Liver (tissue), 9 donors: ENCODE measurements around the gene PNMA6E. TPM values are rescaled to one million over a fixed set of nuclear protein-coding genes. Genes with fewer than 3 reads are reported as not detected.
"Not testable (repeated sequence)": the region's sequence is repeated elsewhere in the genome, so short reads cannot be mapped to it uniquely, and the experiment has no call there.

Experiments
- DNase-seq: peaks from one replicate; pipeline ENCODE4 v3.0.0-alpha.2; 2017; ENCODE audit warnings: low spot score
- H3K27ac ChIP-seq, 2 donors: one replicate each; pipeline ENCODE4 v1.7.0; 2013; ENCODE audit warnings: inconsistent platforms in 2 of 2, low read length in 2 of 2, control low read depth in 1 of 2, low read depth in 1 of 2, mild to moderate bottlenecking in 1 of 2
- H3K27me3 ChIP-seq, 4 donors: one replicate each; pipeline versions ENCODE4 v1.6.1 to v1.7.0; 2013; ENCODE audit warnings: low read length in 3 of 4, inconsistent platforms in 1 of 4, mild to moderate bottlenecking in 1 of 4, moderate library complexity in 1 of 4; ENCODE audit not compliant: control insufficient read depth in 4 of 4, insufficient read depth in 4 of 4
- H3K36me3 ChIP-seq, 4 donors: one replicate each; pipeline versions ENCODE4 v1.6.1 to v1.7.0; 2013; ENCODE audit warnings: low read length in 3 of 4, mild to moderate bottlenecking in 3 of 4, low read depth in 1 of 4, moderate library complexity in 1 of 4; ENCODE audit not compliant: control insufficient read depth in 4 of 4, insufficient read depth in 3 of 4
- H3K4me1 ChIP-seq, 4 donors: one replicate each; pipeline versions ENCODE4 v1.6.1 to v1.7.0; 2013; ENCODE audit warnings: low read length in 3 of 4, mild to moderate bottlenecking in 3 of 4, moderate library complexity in 1 of 4; ENCODE audit not compliant: control insufficient read depth in 4 of 4, insufficient read depth in 4 of 4
- H3K4me3 ChIP-seq, 3 donors: one replicate each; pipeline versions ENCODE4 v1.6.1 to v1.7.0; 2013; ENCODE audit warnings: low read length in 3 of 3, control low read depth in 1 of 3, low read depth in 1 of 3, mild to moderate bottlenecking in 1 of 3
- H3K9ac ChIP-seq, 2 donors: one replicate each; pipeline ENCODE4 v1.7.0; 2013; ENCODE audit warnings: low read length in 2 of 2, mild to moderate bottlenecking in 2 of 2, moderate library complexity in 2 of 2, control low read depth in 1 of 2, low read depth in 1 of 2
- H3K9me3 ChIP-seq, 4 donors: one replicate each; pipeline versions ENCODE4 v1.6.1 to v1.7.0; 2013; ENCODE audit warnings: low read length in 3 of 4; ENCODE audit not compliant: control insufficient read depth in 4 of 4
- EGR1 ChIP-seq, 2 donors: IDR thresholded peaks; 2 replicates each; pipeline ENCODE4 v1.6.1; 2016 to 2018; ENCODE audit warnings: antibody characterized with exemption in 2 of 2, low read depth in 2 of 2
- FOXA1 ChIP-seq: IDR thresholded peaks from 2 replicates; pipeline ENCODE4 v1.6.1; 2016; ENCODE audit warnings: antibody characterized with exemption
- FOXA2 ChIP-seq: IDR thresholded peaks from 2 replicates; pipeline ENCODE4 v1.6.1; 2016; ENCODE audit warnings: antibody characterized with exemption
- GABPA ChIP-seq, 2 donors: IDR thresholded peaks in 1 of 2; conservative IDR thresholded peaks in 1 of 2; 2 replicates each; pipeline ENCODE4 v1.6.1; 2016; ENCODE audit warnings: antibody characterized with exemption in 2 of 2, mild to moderate bottlenecking in 1 of 2, moderate library complexity in 1 of 2
- HNF4A ChIP-seq, 2 donors: conservative IDR thresholded peaks; 2 replicates each; pipeline ENCODE4 v1.6.1; 2016; ENCODE audit warnings: antibody characterized with exemption in 2 of 2, mild to moderate bottlenecking in 2 of 2
- HNF4G ChIP-seq: IDR thresholded peaks from 2 replicates; pipeline ENCODE4 v1.6.1; 2016; ENCODE audit warnings: antibody characterized with exemption
- JUND ChIP-seq, 2 donors: IDR thresholded peaks; 2 replicates each; pipeline ENCODE4 v1.6.1; 2016; ENCODE audit warnings: antibody characterized with exemption in 2 of 2
- MAX ChIP-seq: IDR thresholded peaks from 2 replicates; pipeline ENCODE4 v1.6.1; 2016; ENCODE audit warnings: antibody characterized with exemption
- NR2F2 ChIP-seq: IDR thresholded peaks from 2 replicates; pipeline ENCODE4 v1.6.1; 2016; ENCODE audit warnings: antibody characterized with exemption
- RAD21 ChIP-seq, 2 donors: IDR thresholded peaks; 2 replicates each; pipeline ENCODE4 v1.6.1; 2016; ENCODE audit warnings: antibody characterized with exemption in 2 of 2, mild to moderate bottlenecking in 2 of 2
- REST ChIP-seq: IDR thresholded peaks from 2 replicates; pipeline ENCODE4 v1.6.1; 2016; ENCODE audit warnings: antibody characterized with exemption, mild to moderate bottlenecking
- SP1 ChIP-seq: IDR thresholded peaks from 2 replicates; pipeline ENCODE4 v1.6.1; 2018; ENCODE audit warnings: antibody characterized with exemption, mild to moderate bottlenecking
- TAF1 ChIP-seq: conservative IDR thresholded peaks from 2 replicates; pipeline ENCODE4 v1.6.1; 2016; ENCODE audit warnings: antibody characterized with exemption, mild to moderate bottlenecking
- YY1 ChIP-seq: IDR thresholded peaks from 2 replicates; pipeline ENCODE4 v1.6.1; 2016; ENCODE audit warnings: antibody characterized with exemption, mild to moderate bottlenecking
- ZBTB33 ChIP-seq: IDR thresholded peaks from 2 replicates; pipeline ENCODE4 v1.6.1; 2016; ENCODE audit warnings: antibody characterized with exemption
- WGBS: extraction: QIAGEN DNeasy Blood & Tissue Kit; methylation state at CpG from one replicate; pipeline ENCODE4 v1.1.7; 2013; 5-methylcytosine and 5-hydroxymethylcytosine counted together
- polyA plus RNA-seq, 2 donors: library from polyadenylated mRNA; stranded (reverse) in 1 of 2; unstranded in 1 of 2; fragments of 200-250 nt in 1 of 2; fragments of >200 nt in 1 of 2; fragmentation: Nextera tagmentation in 1 of 2; extraction: Ambion mirVana in 1 of 2; gene quantifications; one replicate each; pipeline versions ENCODE4 v1.2.1 to v1.2.3, GENCODE V29; 2013 to 2015
- total RNA-seq, 2 donors: library from RNA; depleted of rRNA; stranded (reverse); fragments of >200 nt; gene quantifications; one replicate each; pipeline ENCODE4 v1.2.3, GENCODE V29; 2014
- TF ChIP-seq, protein P1 (sequence below): IDR thresholded peaks from 2 replicates; pipeline ENCODE4 v1.6.1; 2016; ENCODE audit warnings: antibody characterized with exemption
- TF ChIP-seq, protein P2 (sequence below): fragments of 150-350 bp; IDR thresholded peaks from 2 replicates; pipeline ENCODE4 v1.5.1; 2017; ENCODE audit warnings: improper control_type of control experiment, low read depth, low read length; ENCODE audit not compliant: missing input control
- donor health status: healthy.
- donor health status: healthy.
- donor health status: healthy.
- donor health status: healthy.
- donor health status: healthy.

Gene PNMA6E
- total and polyA plus RNA-seq, 4 donors: not detected

DNA sequence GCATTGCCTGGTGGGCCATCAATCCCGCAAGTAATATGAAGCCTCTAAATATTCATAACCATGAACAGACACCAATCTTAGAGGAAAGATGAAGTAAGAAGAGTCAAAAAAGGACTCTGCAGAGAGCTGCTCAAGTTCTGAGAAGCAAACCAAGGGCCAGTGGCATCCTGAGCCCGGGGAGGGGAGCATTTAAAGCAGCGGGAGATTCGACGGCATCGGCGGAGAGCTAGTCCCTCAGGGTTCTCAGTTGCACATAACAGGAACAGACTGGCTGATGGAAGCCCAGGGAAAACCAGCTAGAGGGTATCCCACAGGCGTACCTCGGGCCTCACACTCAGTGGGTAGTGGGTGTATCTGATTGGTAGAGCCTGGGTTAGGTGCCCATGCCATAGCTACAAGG is 4.9 kb upstream of the PNMA6E start:
- no peak for DNase-seq
- Histone ChIP-seq H3K27ac (no peak overlapping the region), H3K4me1 (peaks cover 0 to 10% (median 6%) of the 10 kb centered on the region in 4 donors), H3K36me3 (no peaks in the 10 kb centered on the region), H3K4me3 (no peak overlapping the region), H3K9ac (no peak overlapping the region), H3K27me3 (no peaks in the 10 kb centered on the region), H3K9me3 (peaks cover 0 to 2% (median 0%) of the 10 kb centered on the region in 4 donors)
- no peak for TF ChIP-seq MAX
- TF ChIP-seq HNF4A (conservative IDR thresholded peaks at IDR 0.05): no peak
- TF ChIP-seq, protein P1, sequence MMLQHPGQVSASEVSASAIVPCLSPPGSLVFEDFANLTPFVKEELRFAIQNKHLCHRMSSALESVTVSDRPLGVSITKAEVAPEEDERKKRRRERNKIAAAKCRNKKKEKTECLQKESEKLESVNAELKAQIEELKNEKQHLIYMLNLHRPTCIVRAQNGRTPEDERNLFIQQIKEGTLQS: no peak
- no peak for TF ChIP-seq HNF4G
- TF ChIP-seq RAD21 (IDR thresholded peaks at IDR 0.05): no peak
- TF ChIP-seq GABPA (IDR thresholded peaks at IDR 0.05 in 1 of 2, conservative IDR thresholded peaks at IDR 0.05 in 1 of 2): no peak
- TF ChIP-seq TAF1: no peak
- no peak for TF ChIP-seq SP1
- no peak for TF ChIP-seq REST
- no peak for TF ChIP-seq JUND (IDR thresholded peaks at IDR 0.05)
- TF ChIP-seq YY1: no peak
- no peak for TF ChIP-seq EGR1 (IDR thresholded peaks at IDR 0.05; ENCODE audit: low read depth in 2 of 2)
- no peak for TF ChIP-seq ZBTB33
- 95% methylated on average over 9 of the region's 9 CpGs for WGBS

DNA sequence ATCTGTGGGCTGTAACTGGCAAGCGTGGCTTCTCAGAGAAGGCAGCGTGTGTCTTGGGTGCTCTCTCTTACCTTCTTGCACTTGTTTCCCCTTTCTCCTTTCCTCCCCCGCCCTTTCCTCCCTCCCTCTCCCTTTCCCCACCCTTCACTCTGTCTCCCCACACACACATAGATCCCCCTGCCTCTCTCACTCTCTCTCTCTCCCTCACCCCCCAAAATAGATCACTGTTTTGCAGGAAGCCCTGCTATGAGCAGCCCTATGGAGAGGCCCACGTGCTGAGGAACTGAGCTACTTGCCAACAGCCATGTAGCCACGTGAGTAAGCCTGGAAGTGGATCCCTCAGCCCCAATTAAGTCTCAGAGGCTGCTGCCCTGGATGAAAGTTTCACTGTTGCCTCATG is 4.3 kb upstream of the PNMA6E start:
- H3K4me3 ChIP-seq: no peak overlapping the region
- no peak for DNase-seq
- H3K27ac ChIP-seq: no peak overlapping the region
- H3K4me1 ChIP-seq: peaks cover 0 to 5% (median 1%) of the 10 kb centered on the region in 4 donors
- H3K27me3 ChIP-seq: no peaks in the 10 kb centered on the region
- TF ChIP-seq SP1: no peak
- TF ChIP-seq NR2F2: no peak
- TF ChIP-seq, protein P2, sequence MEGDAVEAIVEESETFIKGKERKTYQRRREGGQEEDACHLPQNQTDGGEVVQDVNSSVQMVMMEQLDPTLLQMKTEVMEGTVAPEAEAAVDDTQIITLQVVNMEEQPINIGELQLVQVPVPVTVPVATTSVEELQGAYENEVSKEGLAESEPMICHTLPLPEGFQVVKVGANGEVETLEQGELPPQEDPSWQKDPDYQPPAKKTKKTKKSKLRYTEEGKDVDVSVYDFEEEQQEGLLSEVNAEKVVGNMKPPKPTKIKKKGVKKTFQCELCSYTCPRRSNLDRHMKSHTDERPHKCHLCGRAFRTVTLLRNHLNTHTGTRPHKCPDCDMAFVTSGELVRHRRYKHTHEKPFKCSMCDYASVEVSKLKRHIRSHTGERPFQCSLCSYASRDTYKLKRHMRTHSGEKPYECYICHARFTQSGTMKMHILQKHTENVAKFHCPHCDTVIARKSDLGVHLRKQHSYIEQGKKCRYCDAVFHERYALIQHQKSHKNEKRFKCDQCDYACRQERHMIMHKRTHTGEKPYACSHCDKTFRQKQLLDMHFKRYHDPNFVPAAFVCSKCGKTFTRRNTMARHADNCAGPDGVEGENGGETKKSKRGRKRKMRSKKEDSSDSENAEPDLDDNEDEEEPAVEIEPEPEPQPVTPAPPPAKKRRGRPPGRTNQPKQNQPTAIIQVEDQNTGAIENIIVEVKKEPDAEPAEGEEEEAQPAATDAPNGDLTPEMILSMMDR: no peak
- TF ChIP-seq RAD21 (IDR thresholded peaks at IDR 0.05): no peak
- TF ChIP-seq FOXA1: no peak
- TF ChIP-seq, protein P1: no peak
- TF ChIP-seq GABPA (IDR thresholded peaks at IDR 0.05 in 1 of 2, conservative IDR thresholded peaks at IDR 0.05 in 1 of 2): no peak
- TF ChIP-seq FOXA2: no peak
- H3K36me3 ChIP-seq: no peaks in the 10 kb centered on the region
- WGBS: 65% methylated on average over 5 of the region's 5 CpGs
- H3K9me3 ChIP-seq: peaks cover 0 to 2% (median 0%) of the 10 kb centered on the region in 4 donors
- H3K9ac ChIP-seq: no peak overlapping the region

- not testable (repeated sequence) for H3K27ac ChIP-seq, DNase-seq
These were observed 3.2 kb upstream of the PNMA6E start for GRCh38 chrX:153404333-153404732.

More at GRCh38 chrX:153404333-153404732, 3.2 kb upstream of the PNMA6E start:
- not testable (repeated sequence) for H3K9me3 ChIP-seq, H3K36me3 ChIP-seq, H3K4me1 ChIP-seq, H3K4me3 ChIP-seq, H3K9ac ChIP-seq, H3K27me3 ChIP-seq
- WGBS: 87% methylated on average over 5 of the region's 5 CpGs
